ENCODE measurements around the gene TXNRD2. TPM values are rescaled to one million over a fixed set of nuclear protein-coding genes. Genes with fewer than 3 reads are reported as not detected.

The TXNRD2 gene
- total RNA-seq, 4 donors from 2014 or later = 19.5 to 34.5 (median 25.6) TPM

DNA sequence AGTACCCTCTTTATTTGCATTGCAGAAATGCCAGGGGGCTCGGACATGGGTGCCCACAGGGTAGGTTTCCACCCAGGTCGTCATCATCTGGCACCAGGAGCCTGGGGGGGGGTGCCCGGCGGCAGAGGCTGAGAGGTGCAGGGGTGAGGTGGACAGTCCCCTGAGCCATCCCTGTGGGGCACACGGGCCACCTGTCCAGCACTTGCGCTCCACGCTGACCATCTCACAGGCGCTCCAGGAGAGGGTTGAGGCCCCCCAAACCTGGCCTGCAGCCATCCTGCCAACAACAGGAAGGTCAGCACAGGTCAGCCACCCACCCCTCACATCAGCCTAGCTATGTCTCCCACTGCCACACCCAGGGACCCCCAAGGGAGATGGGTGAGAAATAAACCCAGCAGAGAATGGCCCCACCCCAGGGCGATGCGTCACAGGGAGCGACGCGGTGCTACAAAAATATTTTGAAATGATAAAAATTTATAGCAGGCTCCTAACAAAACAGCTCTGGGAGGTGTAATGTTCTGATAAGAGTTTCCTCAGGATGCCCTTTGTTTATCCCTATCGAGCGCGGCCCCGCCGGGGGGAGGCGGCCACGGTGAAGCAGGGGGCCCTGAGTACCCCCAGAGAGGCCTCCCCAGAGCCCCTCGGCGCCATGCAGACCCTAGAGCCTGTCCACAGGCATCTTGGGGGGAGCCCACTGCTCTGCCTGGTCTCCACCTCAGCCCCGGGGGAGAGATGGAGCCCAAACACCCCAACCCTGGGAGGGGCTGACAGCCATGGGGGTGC lies 65.9 kb downstream of the TXNRD2 start:
- Histone ChIP-seq H3K9me3 (no peaks in the 10 kb centered on the region), H3K27me3 (no peaks in the 10 kb centered on the region), H3K4me3 (replicated peaks in 1 of 3) (no peak overlapping the region), H3K36me3 (no peaks in the 10 kb centered on the region), H3K4me1 (peaks cover 25 to 27% of the 10 kb centered on the region in 2 donors), H3K27ac (peak overlapping the region in 1 of 3 donors; percentile 71)
- 81 to 90% methylated on average over 17 to 21 of the region's 23 CpGs for WGBS, 2 donors
- intact Hi-C loops (cut with DNase I) = no loop called here
- TF ChIP-seq, protein P1, sequence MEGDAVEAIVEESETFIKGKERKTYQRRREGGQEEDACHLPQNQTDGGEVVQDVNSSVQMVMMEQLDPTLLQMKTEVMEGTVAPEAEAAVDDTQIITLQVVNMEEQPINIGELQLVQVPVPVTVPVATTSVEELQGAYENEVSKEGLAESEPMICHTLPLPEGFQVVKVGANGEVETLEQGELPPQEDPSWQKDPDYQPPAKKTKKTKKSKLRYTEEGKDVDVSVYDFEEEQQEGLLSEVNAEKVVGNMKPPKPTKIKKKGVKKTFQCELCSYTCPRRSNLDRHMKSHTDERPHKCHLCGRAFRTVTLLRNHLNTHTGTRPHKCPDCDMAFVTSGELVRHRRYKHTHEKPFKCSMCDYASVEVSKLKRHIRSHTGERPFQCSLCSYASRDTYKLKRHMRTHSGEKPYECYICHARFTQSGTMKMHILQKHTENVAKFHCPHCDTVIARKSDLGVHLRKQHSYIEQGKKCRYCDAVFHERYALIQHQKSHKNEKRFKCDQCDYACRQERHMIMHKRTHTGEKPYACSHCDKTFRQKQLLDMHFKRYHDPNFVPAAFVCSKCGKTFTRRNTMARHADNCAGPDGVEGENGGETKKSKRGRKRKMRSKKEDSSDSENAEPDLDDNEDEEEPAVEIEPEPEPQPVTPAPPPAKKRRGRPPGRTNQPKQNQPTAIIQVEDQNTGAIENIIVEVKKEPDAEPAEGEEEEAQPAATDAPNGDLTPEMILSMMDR (IDR thresholded peaks at IDR 0.05) = no peak
- no peak for TF ChIP-seq POLR2A (IDR thresholded peaks at IDR 0.05)
- peak in 1 of 2 donors; percentile 1 for DNase-seq

DNA sequence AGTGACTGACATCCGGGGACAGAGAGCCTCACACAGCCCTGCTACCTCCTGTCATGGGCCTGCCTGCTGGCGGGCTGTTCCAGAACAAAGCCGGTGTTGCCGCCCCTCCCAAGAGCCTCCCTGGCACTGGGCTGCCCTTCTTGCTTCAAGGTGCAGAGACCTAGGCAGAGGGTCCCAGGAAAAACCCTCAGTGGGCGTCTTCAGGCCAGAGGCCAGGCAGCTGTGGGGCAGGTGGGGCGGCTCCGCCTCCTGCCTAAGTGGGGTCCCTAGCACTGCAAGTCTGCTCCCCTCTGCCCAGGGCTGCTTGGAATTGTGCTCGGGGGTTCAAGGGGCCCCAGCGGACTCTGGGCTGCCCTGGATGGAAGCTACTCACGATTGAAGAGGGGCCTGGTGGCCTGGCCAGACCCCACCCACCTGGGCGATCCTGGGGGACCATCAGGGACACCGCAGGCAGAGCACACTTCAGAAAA lies 66.5 kb downstream of the TXNRD2 start:
- Histone ChIP-seq H3K9me3 (no peaks in the 10 kb centered on the region), H3K27ac (peak overlapping the region; percentile 20 to 81 (median 71)), H3K36me3 (no peaks in the 10 kb centered on the region), H3K4me1 (peaks cover 25 to 27% of the 10 kb centered on the region in 2 donors), H3K4me3 (replicated peaks in 1 of 3) (no peak overlapping the region), H3K27me3 (no peaks in the 10 kb centered on the region)
- no peak for DNase-seq
- 31 to 63% methylated on average over 5 to 9 of the region's 12 CpGs for WGBS, 2 donors
- TF ChIP-seq, protein P1 (IDR thresholded peaks at IDR 0.05) = no peak
- TF ChIP-seq POLR2A (IDR thresholded peaks at IDR 0.05) = no peak
- intact Hi-C loops (cut with DNase I) = no loop called here

DNA sequence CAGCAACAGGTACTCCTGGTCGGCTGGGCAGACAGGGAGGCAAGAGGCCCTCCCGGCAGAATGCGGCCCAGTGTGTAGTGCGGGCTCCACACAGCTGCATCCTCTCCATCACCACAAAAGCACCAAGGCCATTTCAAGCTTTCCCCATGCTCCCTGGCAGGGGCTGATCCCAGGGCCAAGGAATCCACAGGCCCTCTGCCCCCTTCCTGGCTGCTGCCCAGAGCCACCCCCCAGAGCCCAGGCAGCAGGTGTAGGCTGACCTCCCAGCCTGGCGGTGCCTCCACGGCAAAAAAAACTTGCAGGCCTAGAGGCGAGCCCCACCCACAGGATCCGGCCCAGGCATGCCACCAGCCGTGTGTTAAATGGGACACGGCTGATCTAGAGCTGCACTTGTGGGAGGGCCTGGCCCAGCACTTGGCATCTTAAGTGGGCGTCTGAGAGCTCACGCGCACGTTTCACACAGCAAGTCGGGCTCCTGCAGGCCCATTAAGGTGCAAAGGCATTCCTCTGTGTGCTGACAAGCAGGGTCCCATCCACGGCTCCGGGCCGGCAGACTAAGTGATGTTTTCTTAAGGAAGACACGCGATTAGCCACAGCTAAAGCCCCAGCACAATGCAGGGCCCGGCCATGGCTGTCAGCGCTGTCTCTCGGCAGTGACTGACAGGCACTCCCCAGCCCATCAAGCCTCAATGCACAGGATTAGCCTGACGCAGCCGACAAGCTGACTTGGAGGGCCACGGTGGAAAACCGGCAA lies 67.1 kb downstream of the TXNRD2 start:
- WGBS, 2 donors = 26 to 43% methylated on average over 9 to 11 of the region's 27 CpGs
- Histone ChIP-seq H3K4me1 (peaks cover 25 to 27% of the 10 kb centered on the region in 2 donors), H3K27me3 (no peaks in the 10 kb centered on the region), H3K4me3 (replicated peaks in 1 of 3) (no peak overlapping the region), H3K27ac (peak overlapping the region; percentile 20 to 81 (median 71)), H3K36me3 (no peaks in the 10 kb centered on the region), H3K9me3 (no peaks in the 10 kb centered on the region)
- DNase-seq = peak; percentile 96
- TF ChIP-seq, protein P1 (IDR thresholded peaks at IDR 0.05) = peak in 2 of 6 experiments; percentile 19 to 24
- TF ChIP-seq POLR2A (IDR thresholded peaks at IDR 0.05) = peak in 1 of 2 donors; percentile 30
- intact Hi-C loops (cut with DNase I) = no loop called here

DNA sequence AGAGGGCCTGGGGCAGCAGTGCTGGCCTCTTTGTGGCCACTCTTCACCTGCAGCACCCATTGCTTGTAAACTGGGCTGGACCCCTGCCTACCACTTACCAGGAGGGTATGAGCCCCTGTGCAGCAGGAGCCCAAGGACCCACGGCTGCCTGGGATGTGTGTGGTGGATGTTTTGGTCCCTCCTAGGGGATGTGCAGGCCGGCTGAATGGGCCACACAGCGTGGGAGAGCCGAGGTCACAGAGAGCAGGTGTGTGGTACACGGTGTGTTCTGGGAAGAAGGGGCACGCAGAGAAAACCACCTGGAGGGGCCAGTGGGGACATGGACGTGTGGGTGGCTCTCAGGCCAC lies 67.7 kb downstream of the TXNRD2 start:
- intact Hi-C loops (cut with DNase I) = no loop called here
- WGBS, 2 donors = 81% methylated on average over 7 of the region's 7 CpGs; no CpG with 5 or more reads in 1 of the 2 donors
- no peak for DNase-seq

More for the DNA sequence above, 67.7 kb downstream of the TXNRD2 start:
- Histone ChIP-seq H3K36me3 (no peaks in the 10 kb centered on the region), H3K4me3 (replicated peaks in 1 of 3) (no peak overlapping the region), H3K27ac (peak overlapping the region in 2 of 3 donors; percentile 44 to 81), H3K27me3 (no peaks in the 10 kb centered on the region), H3K4me1 (peaks cover 25 to 27% of the 10 kb centered on the region in 2 donors), H3K9me3 (no peaks in the 10 kb centered on the region)
- TF ChIP-seq, protein P1 (IDR thresholded peaks at IDR 0.05) = no peak
- TF ChIP-seq POLR2A (IDR thresholded peaks at IDR 0.05) = no peak

All from thyroid gland (tissue), 4 donors.